GM19438 (cell line): ENCODE results near the gene TMF1.

ENCODE experiments used
- ATAC-seq: cut with Tn5 transposase; IDR thresholded peaks from one replicate; pipeline ENCODE4 v1.9.1; 2021; ENCODE audit warnings: low read depth; ENCODE audit not compliant: unreplicated experiment

The TMF1 gene

GRCh38 chr3:69051756-69052471 lies at the start of gene TMF1:
TMF1 (minus strand) TSS chr3:69052333; CDS start chr3:69052086, 247 bp downstream.
- peak; percentile 95 for ATAC-seq

- ATAC-seq: no peak
These were observed 47.4 kb upstream of the TMF1 start for GRCh38 chr3:69099576-69099975.

- no peak for ATAC-seq
These were observed 45.4 kb upstream of the TMF1 start for GRCh38 chr3:69097407-69098086.

- ATAC-seq: no peak
These were observed 44.2 kb upstream of the TMF1 start for GRCh38 chr3:69096299-69096698.

GRCh38 chr3:69095636-69096035 lies 43.5 kb upstream of the TMF1 start:
- ATAC-seq: no peak

- no peak for ATAC-seq
These were observed 42.5 kb upstream of the TMF1 start for GRCh38 chr3:69094467-69095205.

GRCh38 chr3:69092030-69092516 lies 39.9 kb upstream of the TMF1 start:
- peak; percentile 65 for ATAC-seq

GRCh38 chr3:69091389-69092029 lies 39.4 kb upstream of the TMF1 start:
- ATAC-seq: peak; percentile 4

- ATAC-seq: no peak
These were observed 37.9 kb upstream of the TMF1 start for GRCh38 chr3:69090021-69090420.

GRCh38 chr3:69088063-69088462 lies 35.9 kb upstream of the TMF1 start:
- peak; percentile 27 for ATAC-seq

GRCh38 chr3:69087030-69087791 lies 35.1 kb upstream of the TMF1 start:
- no peak for ATAC-seq

- ATAC-seq: no peak
These were observed 33.9 kb upstream of the TMF1 start for GRCh38 chr3:69085833-69086722.

- no peak for ATAC-seq
These were observed 33.2 kb upstream of the TMF1 start for GRCh38 chr3:69085168-69085832.

- ATAC-seq: peak; percentile 42
These were observed 32.4 kb upstream of the TMF1 start, which contains the start of gene ARL6IP5 for GRCh38 chr3:69084326-69085167. ARL6IP5 (plus strand) TSS chr3:69084937; CDS start chr3:69085048, 111 bp downstream.

GRCh38 chr3:69082805-69083204 lies 30.7 kb upstream of the TMF1 start:
- peak; percentile 47 for ATAC-seq

- ATAC-seq: no peak
These were observed 30.2 kb upstream of the TMF1 start for GRCh38 chr3:69082361-69082760.

- no peak for ATAC-seq
These were observed 29.6 kb upstream of the TMF1 start for GRCh38 chr3:69081583-69082262.
